ENCODE results near the gene SERTAD2.

The SERTAD2 gene

GRCh38 chr2:64605026-64605471 is 48.7 kb downstream of the SERTAD2 start:
- H3K4me2 ChIP-seq (ENCODE audit: low read length), result no peak overlapping the region
- H3K4me1 ChIP-seq (ENCODE audit: low read length), result peaks cover 31% of the 10 kb centered on the region
- no peak overlapping the region for H3K4me3 ChIP-seq (ENCODE audit: low read length)
- H3K27me3 ChIP-seq (ENCODE audit: low read depth, low read length), result no peaks in the 10 kb centered on the region
- no peaks in the 10 kb centered on the region for H3K79me2 ChIP-seq (ENCODE audit: low read length)
- H4K20me1 ChIP-seq (ENCODE audit: insufficient read depth, low read length), result no peaks in the 10 kb centered on the region
- no peak overlapping the region for H3K9ac ChIP-seq (ENCODE audit: low read length)
- H3K27ac ChIP-seq (ENCODE audit: low read length), result no peak overlapping the region
- TF ChIP-seq, protein P1, sequence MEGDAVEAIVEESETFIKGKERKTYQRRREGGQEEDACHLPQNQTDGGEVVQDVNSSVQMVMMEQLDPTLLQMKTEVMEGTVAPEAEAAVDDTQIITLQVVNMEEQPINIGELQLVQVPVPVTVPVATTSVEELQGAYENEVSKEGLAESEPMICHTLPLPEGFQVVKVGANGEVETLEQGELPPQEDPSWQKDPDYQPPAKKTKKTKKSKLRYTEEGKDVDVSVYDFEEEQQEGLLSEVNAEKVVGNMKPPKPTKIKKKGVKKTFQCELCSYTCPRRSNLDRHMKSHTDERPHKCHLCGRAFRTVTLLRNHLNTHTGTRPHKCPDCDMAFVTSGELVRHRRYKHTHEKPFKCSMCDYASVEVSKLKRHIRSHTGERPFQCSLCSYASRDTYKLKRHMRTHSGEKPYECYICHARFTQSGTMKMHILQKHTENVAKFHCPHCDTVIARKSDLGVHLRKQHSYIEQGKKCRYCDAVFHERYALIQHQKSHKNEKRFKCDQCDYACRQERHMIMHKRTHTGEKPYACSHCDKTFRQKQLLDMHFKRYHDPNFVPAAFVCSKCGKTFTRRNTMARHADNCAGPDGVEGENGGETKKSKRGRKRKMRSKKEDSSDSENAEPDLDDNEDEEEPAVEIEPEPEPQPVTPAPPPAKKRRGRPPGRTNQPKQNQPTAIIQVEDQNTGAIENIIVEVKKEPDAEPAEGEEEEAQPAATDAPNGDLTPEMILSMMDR (IDR thresholded peaks at IDR 0.05; ENCODE audit: low read depth, low read length), result no peak
- no peak for TF ChIP-seq EZH2phosphoT487 (IDR thresholded peaks at IDR 0.05; ENCODE audit: low read depth)
- no peaks in the 10 kb centered on the region for H3K36me3 ChIP-seq (replicated peaks; ENCODE audit: low read depth, low read length)
- no peaks in the 10 kb centered on the region for H3K9me3 ChIP-seq (ENCODE audit: insufficient read depth, low read length)
- no peak overlapping the region for H2AFZ ChIP-seq (ENCODE audit: low read depth, low read length)

DNA sequence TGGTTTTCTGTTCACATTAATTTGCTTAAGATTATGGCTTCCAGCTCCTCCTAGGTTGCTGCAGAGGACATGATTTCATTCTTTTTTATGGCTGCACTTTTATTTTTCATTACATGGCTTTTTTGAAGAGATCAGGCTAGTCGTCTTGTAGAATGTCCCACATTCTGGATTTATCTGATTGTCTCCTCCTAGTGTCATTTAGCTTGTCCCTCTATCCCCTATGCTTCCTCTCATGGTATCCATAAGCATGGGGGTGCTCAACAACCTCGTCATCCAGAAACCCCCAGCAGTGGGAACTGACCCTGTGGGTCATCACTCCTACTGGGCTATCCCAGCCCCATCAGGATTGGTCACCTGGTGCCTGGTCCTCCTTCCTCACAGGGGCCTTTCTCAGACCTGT is 49.6 kb downstream of the SERTAD2 start:
- H3K9me3 ChIP-seq (ENCODE audit: insufficient read depth, low read length), result no peaks in the 10 kb centered on the region
- peaks cover 30% of the 10 kb centered on the region for H3K4me1 ChIP-seq (ENCODE audit: low read length)
- no peak for TF ChIP-seq EZH2phosphoT487 (IDR thresholded peaks at IDR 0.05; ENCODE audit: low read depth)
- TF ChIP-seq, protein P1 (IDR thresholded peaks at IDR 0.05; ENCODE audit: low read depth, low read length), result no peak
- no peaks in the 10 kb centered on the region for H3K36me3 ChIP-seq (replicated peaks; ENCODE audit: low read depth, low read length)
- H2AFZ ChIP-seq (ENCODE audit: low read depth, low read length), result no peak overlapping the region
- no peaks in the 10 kb centered on the region for H4K20me1 ChIP-seq (ENCODE audit: insufficient read depth, low read length)
- no peak overlapping the region for H3K27ac ChIP-seq (ENCODE audit: low read length)
- H3K79me2 ChIP-seq (ENCODE audit: low read length), result no peaks in the 10 kb centered on the region
- H3K4me2 ChIP-seq (ENCODE audit: low read length), result no peak overlapping the region
- no peaks in the 10 kb centered on the region for H3K27me3 ChIP-seq (ENCODE audit: low read depth, low read length)
- H3K9ac ChIP-seq (ENCODE audit: low read length), result no peak overlapping the region
- no peak overlapping the region for H3K4me3 ChIP-seq (ENCODE audit: low read length)

DNA sequence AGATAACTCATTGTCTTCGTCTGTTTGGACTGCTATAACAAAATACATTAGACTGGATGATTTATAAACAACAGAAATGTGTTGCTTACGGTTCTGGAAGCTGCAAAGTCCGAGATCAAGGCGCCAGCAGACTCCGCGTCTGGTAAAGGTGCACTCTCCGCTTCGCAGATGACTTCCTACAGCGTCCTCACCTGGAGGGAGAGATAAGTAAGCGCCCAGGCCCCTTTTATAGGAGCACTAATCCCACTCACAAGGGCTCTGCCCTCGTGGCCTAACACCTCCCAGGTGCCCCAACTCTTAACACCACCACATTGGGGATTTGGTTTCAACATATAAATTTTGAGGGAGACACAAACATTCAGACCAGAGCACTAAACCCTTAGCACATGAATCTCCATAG is 51.3 kb downstream of the SERTAD2 start:
- TF ChIP-seq, protein P1 (IDR thresholded peaks at IDR 0.05; ENCODE audit: low read depth, low read length), result no peak
- TF ChIP-seq EZH2phosphoT487 (IDR thresholded peaks at IDR 0.05; ENCODE audit: low read depth), result no peak
- H3K27ac ChIP-seq (ENCODE audit: low read length), result no peak overlapping the region
- no peak overlapping the region for H3K4me3 ChIP-seq (ENCODE audit: low read length)
- H3K27me3 ChIP-seq (ENCODE audit: low read depth, low read length), result no peaks in the 10 kb centered on the region
- no peak overlapping the region for H2AFZ ChIP-seq (ENCODE audit: low read depth, low read length)
- no peaks in the 10 kb centered on the region for H4K20me1 ChIP-seq (ENCODE audit: insufficient read depth, low read length)
- no peak overlapping the region for H3K9ac ChIP-seq (ENCODE audit: low read length)
- peaks cover 20% of the 10 kb centered on the region for H3K4me1 ChIP-seq (ENCODE audit: low read length)
- H3K9me3 ChIP-seq (ENCODE audit: insufficient read depth, low read length), result no peaks in the 10 kb centered on the region
- no peak overlapping the region for H3K4me2 ChIP-seq (ENCODE audit: low read length)
- no peaks in the 10 kb centered on the region for H3K36me3 ChIP-seq (replicated peaks; ENCODE audit: low read depth, low read length)
- no peaks in the 10 kb centered on the region for H3K79me2 ChIP-seq (ENCODE audit: low read length)

DNA sequence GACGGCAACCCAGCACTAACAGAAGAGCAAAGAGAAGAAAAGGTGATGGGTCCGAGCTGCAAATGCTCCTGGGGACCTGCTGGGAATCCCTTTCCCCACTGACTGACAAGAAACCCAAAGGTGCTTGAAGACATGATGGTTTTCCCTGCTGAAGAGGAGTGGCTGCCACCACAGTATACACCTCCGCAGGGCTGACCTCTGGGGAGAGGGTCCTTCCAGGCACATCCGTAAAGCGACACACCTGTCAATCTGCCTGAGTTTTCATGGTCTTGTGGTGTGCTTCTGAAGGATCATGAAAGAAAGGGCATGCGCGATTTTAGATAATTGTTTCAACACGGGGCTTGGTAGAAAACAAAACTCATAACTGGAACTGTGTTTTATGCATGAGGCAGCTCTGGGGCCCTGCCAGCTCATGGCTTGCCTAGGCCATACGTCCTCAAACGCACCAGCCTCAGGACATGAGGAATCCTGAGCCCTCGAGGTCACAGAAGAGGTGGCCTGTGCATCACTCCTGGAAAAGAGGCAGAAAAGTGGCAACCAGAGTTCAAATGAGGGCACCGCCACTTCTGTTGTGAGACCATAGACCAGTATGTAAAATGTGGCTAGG is 51.8 kb downstream of the SERTAD2 start:
- TF ChIP-seq EZH2phosphoT487 (IDR thresholded peaks at IDR 0.05; ENCODE audit: low read depth), result no peak
- TF ChIP-seq, protein P1 (IDR thresholded peaks at IDR 0.05; ENCODE audit: low read depth, low read length), result no peak
- no peaks in the 10 kb centered on the region for H3K36me3 ChIP-seq (replicated peaks; ENCODE audit: low read depth, low read length)
- H3K9ac ChIP-seq (ENCODE audit: low read length), result no peak overlapping the region
- peaks cover 17% of the 10 kb centered on the region for H3K4me1 ChIP-seq (ENCODE audit: low read length)
- H3K27ac ChIP-seq (ENCODE audit: low read length), result no peak overlapping the region
- H4K20me1 ChIP-seq (ENCODE audit: insufficient read depth, low read length), result no peaks in the 10 kb centered on the region
- H3K4me2 ChIP-seq (ENCODE audit: low read length), result no peak overlapping the region
- H3K27me3 ChIP-seq (ENCODE audit: low read depth, low read length), result no peaks in the 10 kb centered on the region
- no peak overlapping the region for H2AFZ ChIP-seq (ENCODE audit: low read depth, low read length)
- H3K9me3 ChIP-seq (ENCODE audit: insufficient read depth, low read length), result no peaks in the 10 kb centered on the region
- H3K4me3 ChIP-seq (ENCODE audit: low read length), result no peak overlapping the region
- H3K79me2 ChIP-seq (ENCODE audit: low read length), result no peaks in the 10 kb centered on the region

Data from OCI-LY3 (cell line).